Pancreas (tissue), 8 donors: ENCODE data around the gene AGAP4. TPM values are rescaled to one million over a fixed set of nuclear protein-coding genes. Genes with fewer than 3 reads are reported as not detected.

Source experiments
- polyA plus RNA-seq, 2 donors: library from polyadenylated mRNA; stranded (reverse); fragments of 200-250 nt; gene quantifications; one replicate each; pipeline ENCODE4 v1.2.3, GENCODE V29; 2013
- total RNA-seq, 6 donors: library from RNA; stranded (reverse); fragmentation: NEBNext Ultra II Directional in 4 of 6; extraction: Animal tissue kit (Norgen Biotek cat#: 25700) in 4 of 6; gene quantifications; one replicate each; pipeline versions ENCODE4 v1.2.1 to v1.2.4, GENCODE V29; 2021 to 2023
- donor health status: healthy with polysubstance abuse.
- donor health status: DM: no; HTN: no; CAD: no; lungs with moderate emphysema.
- donor health status: DM: no; HTN: no; CAD: no.
- donor health status: Bipolar disorder and iron deficiency.
- donor health status: DM: yes; HTN: yes; CAD: no.
- donor health status: DM: no; HTN: no; CAD: no.
- donor health status: DM: no; HTN: no; CAD: no.
- donor health status: DM: yes; HTN: yes; CAD: no.

Gene AGAP4
- total and polyA plus RNA-seq, 8 donors: 4.8 to 32.0 (median 10.6) TPM

Other genes starting within 250 kb of the AGAP4 start
- 10 to 100 TPM in 1 of 6 donors, 1 to 10 TPM in 5; 4.7 to 11.0 (median 7.7) TPM for gene ZFAND4, start 174.7 kb downstream of the AGAP4 start, total RNA-seq
- gene ZFAND4, start 174.7 kb downstream of the AGAP4 start, polyA plus RNA-seq: 1 to 10 TPM; 2.2 to 4.0 TPM
- gene WASHC2C, start 120.2 kb downstream of the AGAP4 start, total RNA-seq: 10 to 100 TPM in 5 of 6 donors, 1 to 10 TPM in 1; 8.8 to 32.8 (median 16.3) TPM
- 10 to 100 TPM; 11.3 to 26.7 TPM for gene WASHC2C, start 120.2 kb downstream of the AGAP4 start, polyA plus RNA-seq
- 10 to 100 TPM; 12.9 to 21.5 (median 18.8) TPM for gene TIMM23, start 125.0 kb upstream of the AGAP4 start, total RNA-seq
- 10 to 100 TPM; 28.2 to 32.7 TPM for gene TIMM23, start 125.0 kb upstream of the AGAP4 start, polyA plus RNA-seq
- 10 to 100 TPM; 39.9 to 69.4 (median 59.3) TPM for gene NCOA4, start 183.1 kb upstream of the AGAP4 start, total RNA-seq
- gene NCOA4, start 183.1 kb upstream of the AGAP4 start, polyA plus RNA-seq: 10 to 100 TPM; 16.7 to 32.5 TPM
- not detected for gene MSMB, start 198.8 kb upstream of the AGAP4 start, total RNA-seq
- gene MSMB, start 198.8 kb upstream of the AGAP4 start, polyA plus RNA-seq: under 1 TPM in 1 of 2 donors, not detected in 1; 0.84 TPM